KMS-11 (cell line): ENCODE data around the gene CYP2B6.
"Not testable (repeated sequence)": the region's sequence is repeated elsewhere in the genome, so short reads cannot be mapped to it uniquely, and the experiment has no call there.

ENCODE experiments used
- H2AFZ ChIP-seq: fragments of 200-600 bp; sonication (generic); 2 replicates; pipeline ENCODE4 v1.6.1; 2016; ENCODE audit warnings: antibody characterized with exemption, mixed run types, low read depth
- H3K27ac ChIP-seq: fragments of 200-600 bp; sonication (generic); 2 replicates; pipeline ENCODE4 v1.6.1; 2016; ENCODE audit warnings: mild to moderate bottlenecking, mixed run types
- H3K27me3 ChIP-seq: fragments of 200-600 bp; sonication (generic); 2 replicates; pipeline ENCODE4 v1.6.1; 2017; ENCODE audit warnings: mild to moderate bottlenecking, low read depth, mixed run types, moderate library complexity; ENCODE audit not compliant: insufficient read depth
- H3K36me3 ChIP-seq: fragments of 200-600 bp; sonication (generic); 2 replicates; pipeline ENCODE4 v1.6.1; 2017; ENCODE audit warnings: mild to moderate bottlenecking, mixed run types; ENCODE audit not compliant: insufficient read depth
- H3K4me1 ChIP-seq: fragments of 200-600 bp; sonication (generic); 2 replicates; pipeline ENCODE4 v1.6.1; 2016; ENCODE audit warnings: mild to moderate bottlenecking, low read depth, mixed run types; ENCODE audit not compliant: poor library complexity, severe bottlenecking
- H3K4me2 ChIP-seq: fragments of 200-600 bp; sonication (generic); 2 replicates; pipeline ENCODE4 v1.7.0; 2016; ENCODE audit warnings: mild to moderate bottlenecking, mixed run types
- H3K4me3 ChIP-seq: fragments of 200-600 bp; sonication (generic); IDR thresholded peaks from 2 replicates; pipeline ENCODE4 v1.6.1; 2017; ENCODE audit warnings: low read depth, low read length, mixed read lengths; ENCODE audit not compliant: insufficient read depth
- H3K79me2 ChIP-seq: fragments of 200-600 bp; sonication (generic); 2 replicates; pipeline ENCODE4 v1.6.1; 2016; ENCODE audit warnings: low read depth, mixed run types; ENCODE audit not compliant: insufficient read depth
- H3K9ac ChIP-seq: fragments of 200-600 bp; sonication (generic); 2 replicates; pipeline ENCODE4 v1.6.1; 2016; ENCODE audit warnings: mild to moderate bottlenecking, mixed run types
- H4K20me1 ChIP-seq: fragments of 200-600 bp; sonication (generic); 2 replicates; pipeline ENCODE4 v1.6.1; 2016; ENCODE audit warnings: mild to moderate bottlenecking, mixed run types; ENCODE audit not compliant: insufficient read depth
- CTCF ChIP-seq: fragments of 200-600 bp; sonication (generic); conservative IDR thresholded peaks from 2 replicates; pipeline ENCODE4 v1.6.1; 2017; ENCODE audit warnings: low read depth, mild to moderate bottlenecking, antibody characterized with exemption, low read length, moderate library complexity, mixed read lengths

The CYP2B6 gene

GRCh38 chr19:41050426-41050825 is 59.3 kb downstream of the CYP2B6 start:
- Histone ChIP-seq H3K4me2 (no peak overlapping the region), H3K36me3 (no peaks in the 10 kb centered on the region), H3K4me1 (no peaks in the 10 kb centered on the region), H2AFZ (no peak overlapping the region), H4K20me1 (no peaks in the 10 kb centered on the region), H3K27ac (no peak overlapping the region), H3K27me3 (no peaks in the 10 kb centered on the region), H3K9ac (no peak overlapping the region), H3K79me2 (no peaks in the 10 kb centered on the region), H3K4me3 (no peak overlapping the region)
- TF ChIP-seq CTCF, result no peak

- H2AFZ ChIP-seq, H3K4me3 ChIP-seq, H3K9ac ChIP-seq, H3K27ac ChIP-seq, H3K4me2 ChIP-seq, H3K36me3 ChIP-seq, H4K20me1 ChIP-seq, H3K27me3 ChIP-seq, H3K79me2 ChIP-seq, H3K4me1 ChIP-seq: not testable (repeated sequence)
These were observed 61.1 kb downstream of the CYP2B6 start for GRCh38 chr19:41052162-41052561.

DNA sequence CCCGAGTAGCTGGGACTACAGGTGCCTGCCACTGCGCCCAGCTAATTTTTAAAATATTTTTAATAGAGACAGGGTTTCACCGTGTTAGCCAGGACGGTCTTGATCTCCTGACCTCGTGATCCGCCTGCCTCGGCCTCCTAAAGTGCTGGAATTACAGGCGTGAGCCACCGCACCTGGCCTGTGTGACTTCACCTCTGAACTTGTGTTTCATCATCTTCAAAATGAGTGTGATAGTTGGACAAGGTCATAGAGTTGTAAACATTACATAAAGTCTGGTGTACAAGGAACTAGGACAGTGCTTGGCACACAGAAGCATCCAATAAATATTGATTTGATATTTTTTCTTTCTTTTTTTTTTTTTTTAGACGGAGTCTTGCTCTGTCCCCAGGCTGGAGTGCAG is 62.2 kb downstream of the CYP2B6 start:
- not testable (repeated sequence) for H3K9ac ChIP-seq, H3K79me2 ChIP-seq, H4K20me1 ChIP-seq, H3K4me3 ChIP-seq, H3K27me3 ChIP-seq, H3K36me3 ChIP-seq, H3K4me1 ChIP-seq, H3K27ac ChIP-seq, H2AFZ ChIP-seq, H3K4me2 ChIP-seq

DNA sequence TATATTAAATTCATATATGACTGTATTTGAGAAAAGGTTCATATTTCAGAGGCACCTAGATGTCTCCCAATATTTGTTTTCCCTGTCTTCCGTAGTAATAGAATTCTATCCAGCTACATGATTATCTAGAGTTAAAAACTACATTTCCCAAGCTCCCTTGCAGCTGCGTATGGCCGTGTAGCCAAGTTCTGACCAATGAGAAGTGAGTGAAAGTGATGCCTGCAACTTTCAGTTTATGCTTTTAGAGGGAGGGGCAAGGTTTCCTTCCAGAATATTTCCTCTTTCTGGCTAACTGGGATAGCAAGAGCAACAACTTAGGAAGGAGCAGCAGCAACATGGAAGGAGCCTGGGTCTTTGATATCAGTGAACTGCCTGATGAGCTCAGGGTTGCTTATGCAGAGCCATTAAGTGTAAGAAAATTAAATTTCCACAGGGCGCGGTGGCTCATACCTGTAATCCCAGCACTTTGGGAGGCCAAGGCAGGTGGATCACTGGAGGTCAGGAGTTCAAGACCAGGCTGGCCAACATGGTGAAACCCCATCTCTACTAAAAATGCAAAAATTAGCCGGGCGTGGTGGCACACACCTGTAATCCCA is 74.0 kb downstream of the CYP2B6 start:
- Histone ChIP-seq H4K20me1 (no peaks in the 10 kb centered on the region), H3K27me3 (no peaks in the 10 kb centered on the region), H3K36me3 (no peaks in the 10 kb centered on the region), H3K27ac (no peak overlapping the region), H3K4me3 (no peak overlapping the region), H3K4me1 (no peaks in the 10 kb centered on the region), H2AFZ (no peak overlapping the region), H3K79me2 (no peaks in the 10 kb centered on the region), H3K9ac (no peak overlapping the region), H3K4me2 (no peak overlapping the region)
- no peak for TF ChIP-seq CTCF
